HL-60 (cell line): ENCODE data around the gene CADM2.

Experiments used
- CTCF ChIP-seq: IDR thresholded peaks from one replicate; pipeline ENCODE4 v1.5.1; 2011; ENCODE audit warnings: low read length, control low read depth, inconsistent platforms; ENCODE audit not compliant: insufficient read depth
- GABPA ChIP-seq: IDR thresholded peaks from 2 replicates; pipeline ENCODE4 v1.6.1; 2012; ENCODE audit warnings: low read depth
- POLR2AphosphoS5 ChIP-seq: IDR thresholded peaks from 2 replicates; pipeline ENCODE4 v1.6.1; 2012; ENCODE audit warnings: low read depth
- REST ChIP-seq: IDR thresholded peaks from 2 replicates; pipeline ENCODE4 v1.6.1; 2012; ENCODE audit warnings: low read depth; ENCODE audit not compliant: insufficient replicate concordance
- SPI1 ChIP-seq: IDR thresholded peaks from 2 replicates; pipeline ENCODE4 v1.6.1; 2012; ENCODE audit warnings: low read depth, mild to moderate bottlenecking, borderline replicate concordance

DNA sequence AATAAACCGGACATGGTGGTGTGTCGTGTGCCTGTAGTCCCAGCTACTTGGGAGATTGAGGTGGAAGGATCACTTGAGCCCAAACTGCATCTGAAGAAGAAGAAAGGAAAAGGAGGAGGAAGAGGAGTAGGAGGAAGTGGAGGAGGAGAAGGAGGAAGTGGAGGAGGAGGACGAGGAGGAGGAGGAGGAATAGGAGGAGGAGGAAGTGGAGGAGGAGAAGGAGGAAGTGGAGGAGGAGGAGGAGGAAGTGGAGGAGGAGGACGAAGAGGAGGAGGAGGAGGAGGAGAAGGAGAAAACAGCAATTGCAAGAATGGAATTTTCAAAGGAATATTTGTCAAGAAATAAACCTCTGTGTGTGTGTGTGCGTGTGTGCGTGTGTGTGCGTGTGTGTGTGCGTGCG is 528.6 kb downstream of the CADM2 start:
- TF ChIP-seq POLR2AphosphoS5 (no peak), CTCF (no peak), REST (no peak), SPI1 (peak; percentile 65), GABPA (no peak)
